ENCODE results near the gene CORIN.

DNA sequence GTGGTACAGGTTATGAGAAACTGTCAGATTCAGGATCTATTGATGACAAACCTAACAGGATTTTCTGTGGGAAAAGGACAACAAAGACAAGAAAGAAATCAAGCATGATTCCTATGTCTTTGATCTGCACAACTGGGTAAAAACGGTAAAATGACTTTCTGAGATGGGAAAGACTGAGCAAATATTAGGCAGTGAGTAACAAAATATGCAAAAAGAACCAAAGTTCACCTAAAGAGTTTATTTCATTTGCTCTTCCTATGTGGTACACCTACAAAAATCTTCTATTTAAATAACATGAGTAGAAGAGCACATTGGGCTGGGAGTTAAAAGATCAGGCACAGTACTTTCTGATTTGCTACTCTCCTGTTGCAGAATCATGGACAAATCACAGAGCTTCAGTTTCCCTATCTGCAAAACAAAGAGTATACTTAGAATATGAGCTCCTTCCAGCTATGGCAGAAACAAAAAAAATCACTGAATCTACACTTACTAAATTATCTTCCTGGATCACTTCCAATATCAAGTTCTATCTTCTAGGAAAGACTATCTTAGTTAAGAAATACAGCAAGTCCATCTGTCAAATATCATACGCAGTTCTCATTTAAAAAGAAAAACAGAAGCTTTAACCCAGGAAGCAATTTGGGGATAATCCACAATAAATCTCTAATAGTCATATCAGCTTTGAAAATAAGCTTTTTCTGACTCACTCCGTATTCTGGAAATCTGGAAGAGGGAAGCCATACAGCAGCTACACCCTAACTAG lies 39.1 kb upstream of the CORIN start:
- TF ChIP-seq, protein P1, sequence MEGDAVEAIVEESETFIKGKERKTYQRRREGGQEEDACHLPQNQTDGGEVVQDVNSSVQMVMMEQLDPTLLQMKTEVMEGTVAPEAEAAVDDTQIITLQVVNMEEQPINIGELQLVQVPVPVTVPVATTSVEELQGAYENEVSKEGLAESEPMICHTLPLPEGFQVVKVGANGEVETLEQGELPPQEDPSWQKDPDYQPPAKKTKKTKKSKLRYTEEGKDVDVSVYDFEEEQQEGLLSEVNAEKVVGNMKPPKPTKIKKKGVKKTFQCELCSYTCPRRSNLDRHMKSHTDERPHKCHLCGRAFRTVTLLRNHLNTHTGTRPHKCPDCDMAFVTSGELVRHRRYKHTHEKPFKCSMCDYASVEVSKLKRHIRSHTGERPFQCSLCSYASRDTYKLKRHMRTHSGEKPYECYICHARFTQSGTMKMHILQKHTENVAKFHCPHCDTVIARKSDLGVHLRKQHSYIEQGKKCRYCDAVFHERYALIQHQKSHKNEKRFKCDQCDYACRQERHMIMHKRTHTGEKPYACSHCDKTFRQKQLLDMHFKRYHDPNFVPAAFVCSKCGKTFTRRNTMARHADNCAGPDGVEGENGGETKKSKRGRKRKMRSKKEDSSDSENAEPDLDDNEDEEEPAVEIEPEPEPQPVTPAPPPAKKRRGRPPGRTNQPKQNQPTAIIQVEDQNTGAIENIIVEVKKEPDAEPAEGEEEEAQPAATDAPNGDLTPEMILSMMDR (IDR thresholded peaks at IDR 0.05), result no peak
- TF ChIP-seq POLR2A (IDR thresholded peaks at IDR 0.05), result no peak
- TF ChIP-seq EP300 (IDR thresholded peaks at IDR 0.05), result no peak
- no peak for TF ChIP-seq POLR2AphosphoS5 (IDR thresholded peaks at IDR 0.05)

Measured in upper lobe of left lung (tissue), 4 donors.